ENCODE results near the gene SORCS1. TPM values are rescaled to one million over a fixed set of nuclear protein-coding genes. Genes with fewer than 3 reads are reported as not detected.

Gene SORCS1
- total RNA-seq, 4 donors from 2014 or later: 1.2 to 11.8 (median 6.2) TPM

GRCh38 chr10:106802949-106803348 is 361.6 kb downstream of the SORCS1 start:
- H3K36me3 ChIP-seq: no peaks in the 10 kb centered on the region
- intact Hi-C loops (cut with DNase I): no loop called here
- DNase-seq: no peak
- no peak overlapping the region for H3K4me3 ChIP-seq (replicated peaks in 1 of 3)
- no peaks in the 10 kb centered on the region for H3K9me3 ChIP-seq
- no peak for TF ChIP-seq POLR2A (IDR thresholded peaks at IDR 0.05)
- TF ChIP-seq CTCF (IDR thresholded peaks at IDR 0.05): no peak
- H3K27ac ChIP-seq: no peak overlapping the region
- no peaks in the 10 kb centered on the region for H3K27me3 ChIP-seq
- 94 to 96% methylated on average over 4 of the region's 4 CpGs for WGBS, 2 donors
- no peaks in the 10 kb centered on the region for H3K4me1 ChIP-seq

GRCh38 chr10:106799776-106800175 is 364.7 kb downstream of the SORCS1 start:
- 90 to 92% methylated on average over 1 of the region's 1 CpG for WGBS, 2 donors
- no peak overlapping the region for H3K4me3 ChIP-seq (replicated peaks in 1 of 3)
- intact Hi-C loops (cut with DNase I): loop anchor here (10.0 kb wide), 1 partner anchor 345 kb away; no protein-coding TSS in a partner anchor

GRCh38 chr10:106795619-106796018 is 368.9 kb downstream of the SORCS1 start:
- TF ChIP-seq POLR2A (IDR thresholded peaks at IDR 0.05) (no peak), CTCF (IDR thresholded peaks at IDR 0.05) (peak; percentile 22 to 76 (median 58))
- DNase-seq: peak; percentile 65
- no peak overlapping the region for H3K27ac ChIP-seq
- intact Hi-C loops (cut with DNase I): loop anchor here (10.0 kb wide), 1 partner anchor 349 kb away; no protein-coding TSS in a partner anchor
- no peaks in the 10 kb centered on the region for H3K36me3 ChIP-seq
- WGBS, 2 donors: 17 to 32% methylated on average over 4 of the region's 4 CpGs
- no peaks in the 10 kb centered on the region for H3K4me1 ChIP-seq
- H3K27me3 ChIP-seq: no peaks in the 10 kb centered on the region
- H3K9me3 ChIP-seq: no peaks in the 10 kb centered on the region
- no peak overlapping the region for H3K4me3 ChIP-seq (replicated peaks in 1 of 3)

More at GRCh38 chr10:106799776-106800175, 364.7 kb downstream of the SORCS1 start:
- no peak overlapping the region for H3K27ac ChIP-seq
- H3K4me1 ChIP-seq: no peaks in the 10 kb centered on the region
- no peaks in the 10 kb centered on the region for H3K27me3 ChIP-seq
- DNase-seq: no peak
- H3K36me3 ChIP-seq: no peaks in the 10 kb centered on the region
- no peaks in the 10 kb centered on the region for H3K9me3 ChIP-seq
- TF ChIP-seq CTCF (IDR thresholded peaks at IDR 0.05) (no peak), POLR2A (IDR thresholded peaks at IDR 0.05) (no peak)

GRCh38 chr10:106793617-106794016 is 370.9 kb downstream of the SORCS1 start:
- no peak overlapping the region for H3K27ac ChIP-seq
- DNase-seq: no peak
- no peak for TF ChIP-seq CTCF (IDR thresholded peaks at IDR 0.05)
- TF ChIP-seq POLR2A (IDR thresholded peaks at IDR 0.05): no peak
- intact Hi-C loops (cut with DNase I): loop anchor here (10.0 kb wide), 1 partner anchor 351 kb away; no protein-coding TSS in a partner anchor
- H3K9me3 ChIP-seq: no peaks in the 10 kb centered on the region
- H3K4me1 ChIP-seq: no peaks in the 10 kb centered on the region
- H3K36me3 ChIP-seq: no peaks in the 10 kb centered on the region
- H3K4me3 ChIP-seq (replicated peaks in 1 of 3): no peak overlapping the region
- WGBS, 2 donors: 20 to 29% methylated on average over 1 of the region's 1 CpG
- no peaks in the 10 kb centered on the region for H3K27me3 ChIP-seq

GRCh38 chr10:106789623-106790022 is 374.9 kb downstream of the SORCS1 start:
- H3K4me3 ChIP-seq (replicated peaks in 1 of 3): no peak overlapping the region
- WGBS, 2 donors: 83 to 97% methylated on average over 2 of the region's 2 CpGs
- no peaks in the 10 kb centered on the region for H3K36me3 ChIP-seq
- intact Hi-C loops (cut with DNase I): loop anchor here (10.0 kb wide), 1 partner anchor 355 kb away; no protein-coding TSS in a partner anchor
- H3K27ac ChIP-seq: no peak overlapping the region
- no peaks in the 10 kb centered on the region for H3K27me3 ChIP-seq
- DNase-seq: no peak
- no peaks in the 10 kb centered on the region for H3K4me1 ChIP-seq
- TF ChIP-seq POLR2A (IDR thresholded peaks at IDR 0.05) (no peak), CTCF (IDR thresholded peaks at IDR 0.05) (no peak)
- no peaks in the 10 kb centered on the region for H3K9me3 ChIP-seq

Data from thyroid gland (tissue), 4 donors.